ENCODE measurements around the gene KCNJ10.

GRCh38 chr1:160049101-160049500 lies 20.9 kb downstream of the KCNJ10 start:
- no peak for TF ChIP-seq CTCF (IDR thresholded peaks at IDR 0.05; ENCODE audit: insufficient read depth, low read length)
- no peak for TF ChIP-seq POLR2AphosphoS5 (IDR thresholded peaks at IDR 0.05; ENCODE audit: low read depth)
